ENCODE measurements around the gene ASB15.

DNA sequence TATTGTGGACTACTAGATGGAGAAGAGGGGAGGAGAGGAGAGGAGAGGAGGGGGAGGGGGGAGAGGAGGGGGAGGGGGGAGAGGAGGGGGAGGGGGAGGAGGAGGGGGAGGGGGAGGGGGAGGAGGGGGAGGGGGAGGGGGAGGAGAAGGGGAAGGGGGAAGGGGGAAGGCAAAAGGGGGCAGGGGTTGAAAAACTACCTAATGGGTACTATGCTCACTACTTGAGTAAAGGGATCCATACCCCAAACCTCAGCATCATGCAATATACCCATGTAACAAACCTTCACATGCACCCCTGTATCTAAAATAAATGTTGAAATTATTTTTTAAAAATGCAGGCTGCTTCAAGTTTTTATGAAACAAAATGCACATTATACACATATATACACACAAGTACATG is 39.0 kb downstream of the ASB15 start:
- no peak for TF ChIP-seq ZNF426 (tag by site-specific recombination; IDR thresholded peaks at IDR 0.05)
- TF ChIP-seq, protein P1, sequence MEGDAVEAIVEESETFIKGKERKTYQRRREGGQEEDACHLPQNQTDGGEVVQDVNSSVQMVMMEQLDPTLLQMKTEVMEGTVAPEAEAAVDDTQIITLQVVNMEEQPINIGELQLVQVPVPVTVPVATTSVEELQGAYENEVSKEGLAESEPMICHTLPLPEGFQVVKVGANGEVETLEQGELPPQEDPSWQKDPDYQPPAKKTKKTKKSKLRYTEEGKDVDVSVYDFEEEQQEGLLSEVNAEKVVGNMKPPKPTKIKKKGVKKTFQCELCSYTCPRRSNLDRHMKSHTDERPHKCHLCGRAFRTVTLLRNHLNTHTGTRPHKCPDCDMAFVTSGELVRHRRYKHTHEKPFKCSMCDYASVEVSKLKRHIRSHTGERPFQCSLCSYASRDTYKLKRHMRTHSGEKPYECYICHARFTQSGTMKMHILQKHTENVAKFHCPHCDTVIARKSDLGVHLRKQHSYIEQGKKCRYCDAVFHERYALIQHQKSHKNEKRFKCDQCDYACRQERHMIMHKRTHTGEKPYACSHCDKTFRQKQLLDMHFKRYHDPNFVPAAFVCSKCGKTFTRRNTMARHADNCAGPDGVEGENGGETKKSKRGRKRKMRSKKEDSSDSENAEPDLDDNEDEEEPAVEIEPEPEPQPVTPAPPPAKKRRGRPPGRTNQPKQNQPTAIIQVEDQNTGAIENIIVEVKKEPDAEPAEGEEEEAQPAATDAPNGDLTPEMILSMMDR (tag by site-specific recombination; IDR thresholded peaks at IDR 0.05), result no peak
- TF ChIP-seq ZNF23 (tag by site-specific recombination; IDR thresholded peaks at IDR 0.05; ENCODE audit: borderline replicate concordance), result no peak
- no peak for TF ChIP-seq ZNF311 (tag by site-specific recombination; IDR thresholded peaks at IDR 0.05; ENCODE audit: borderline replicate concordance)
- TF ChIP-seq, protein P2, sequence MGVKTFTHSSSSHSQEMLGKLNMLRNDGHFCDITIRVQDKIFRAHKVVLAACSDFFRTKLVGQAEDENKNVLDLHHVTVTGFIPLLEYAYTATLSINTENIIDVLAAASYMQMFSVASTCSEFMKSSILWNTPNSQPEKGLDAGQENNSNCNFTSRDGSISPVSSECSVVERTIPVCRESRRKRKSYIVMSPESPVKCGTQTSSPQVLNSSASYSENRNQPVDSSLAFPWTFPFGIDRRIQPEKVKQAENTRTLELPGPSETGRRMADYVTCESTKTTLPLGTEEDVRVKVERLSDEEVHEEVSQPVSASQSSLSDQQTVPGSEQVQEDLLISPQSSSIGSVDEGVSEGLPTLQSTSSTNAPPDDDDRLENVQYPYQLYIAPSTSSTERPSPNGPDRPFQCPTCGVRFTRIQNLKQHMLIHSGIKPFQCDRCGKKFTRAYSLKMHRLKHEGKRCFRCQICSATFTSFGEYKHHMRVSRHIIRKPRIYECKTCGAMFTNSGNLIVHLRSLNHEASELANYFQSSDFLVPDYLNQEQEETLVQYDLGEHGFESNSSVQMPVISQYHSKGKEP (tag by site-specific recombination; IDR thresholded peaks at IDR 0.05), result no peak
- no peak for TF ChIP-seq ZNF660 (tag by site-specific recombination; IDR thresholded peaks at IDR 0.05)
- TF ChIP-seq ZBTB1 (tag by site-specific recombination; IDR thresholded peaks at IDR 0.05), result no peak
- no peak for TF ChIP-seq ZSCAN18 (tag by site-specific recombination; IDR thresholded peaks at IDR 0.05)
- TF ChIP-seq, protein P3, sequence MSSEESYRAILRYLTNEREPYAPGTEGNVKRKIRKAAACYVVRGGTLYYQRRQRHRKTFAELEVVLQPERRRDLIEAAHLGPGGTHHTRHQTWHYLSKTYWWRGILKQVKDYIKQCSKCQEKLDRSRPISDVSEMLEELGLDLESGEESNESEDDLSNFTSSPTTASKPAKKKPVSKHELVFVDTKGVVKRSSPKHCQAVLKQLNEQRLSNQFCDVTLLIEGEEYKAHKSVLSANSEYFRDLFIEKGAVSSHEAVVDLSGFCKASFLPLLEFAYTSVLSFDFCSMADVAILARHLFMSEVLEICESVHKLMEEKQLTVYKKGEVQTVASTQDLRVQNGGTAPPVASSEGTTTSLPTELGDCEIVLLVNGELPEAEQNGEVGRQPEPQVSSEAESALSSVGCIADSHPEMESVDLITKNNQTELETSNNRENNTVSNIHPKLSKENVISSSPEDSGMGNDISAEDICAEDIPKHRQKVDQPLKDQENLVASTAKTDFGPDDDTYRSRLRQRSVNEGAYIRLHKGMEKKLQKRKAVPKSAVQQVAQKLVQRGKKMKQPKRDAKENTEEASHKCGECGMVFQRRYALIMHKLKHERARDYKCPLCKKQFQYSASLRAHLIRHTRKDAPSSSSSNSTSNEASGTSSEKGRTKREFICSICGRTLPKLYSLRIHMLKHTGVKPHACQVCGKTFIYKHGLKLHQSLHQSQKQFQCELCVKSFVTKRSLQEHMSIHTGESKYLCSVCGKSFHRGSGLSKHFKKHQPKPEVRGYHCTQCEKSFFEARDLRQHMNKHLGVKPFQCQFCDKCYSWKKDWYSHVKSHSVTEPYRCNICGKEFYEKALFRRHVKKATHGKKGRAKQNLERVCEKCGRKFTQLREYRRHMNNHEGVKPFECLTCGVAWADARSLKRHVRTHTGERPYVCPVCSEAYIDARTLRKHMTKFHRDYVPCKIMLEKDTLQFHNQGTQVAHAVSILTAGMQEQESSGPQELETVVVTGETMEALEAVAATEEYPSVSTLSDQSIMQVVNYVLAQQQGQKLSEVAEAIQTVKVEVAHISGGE (tag by site-specific recombination; conservative IDR thresholded peaks at IDR 0.05; ENCODE audit: low read depth), result no peak

All from HEK293 (cell line).